Measurements from ENCODE around the gene MBLAC2. TPM values are rescaled to one million over a fixed set of nuclear protein-coding genes. Genes with fewer than 3 reads are reported as not detected.

Gene MBLAC2
- total RNA-seq, 1 donor from 2014 or later = 4.3 TPM

DNA sequence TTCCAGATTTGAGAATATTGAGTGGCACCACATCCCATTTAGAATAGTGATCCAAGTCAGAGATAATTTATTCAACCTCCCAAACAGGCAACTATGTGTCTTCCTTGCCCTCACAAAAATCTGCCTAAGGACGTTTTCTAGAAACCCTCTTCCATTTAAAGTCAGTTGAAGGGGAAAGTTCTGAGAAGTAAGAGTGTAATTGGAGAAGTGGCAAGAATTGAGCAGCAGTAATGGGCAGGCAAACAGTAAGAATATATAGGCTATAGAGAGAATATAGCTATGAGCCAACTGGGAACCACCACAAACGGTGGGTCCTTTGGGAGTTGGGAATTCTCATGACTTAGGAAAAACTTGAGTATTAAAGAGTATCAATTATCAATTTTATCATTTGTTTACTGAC is 33.9 kb downstream of the MBLAC2 start:
- peaks cover 2% of the 10 kb centered on the region for H3K27me3 Mint-ChIP-seq (ENCODE audit: low read depth, unreplicated experiment)
- no peak overlapping the region for H3K4me3 Mint-ChIP-seq (ENCODE audit: unreplicated experiment)
- Histone ChIP-seq H2AFZ (ENCODE audit: low read depth, low read length) (no peak overlapping the region), H4K20me1 (ENCODE audit: insufficient read depth, low read length) (no peaks in the 10 kb centered on the region), H3K4me3 (ENCODE audit: insufficient read depth, low read depth, low read length) (no peak overlapping the region), H3K4me1 (ENCODE audit: insufficient read depth, low read length) (no peaks in the 10 kb centered on the region), H3K27ac (ENCODE audit: low read depth, low read length) (no peak overlapping the region), H3K9ac (ENCODE audit: low read length) (no peak overlapping the region), H3K9me3 (ENCODE audit: insufficient read depth, low read depth, low read length) (no peaks in the 10 kb centered on the region), H3K36me3 (ENCODE audit: insufficient read depth, low read length) (no peaks in the 10 kb centered on the region), H3K4me2 (ENCODE audit: low read length) (no peak overlapping the region), H3K79me2 (ENCODE audit: insufficient read depth, low read length) (no peaks in the 10 kb centered on the region), H3K27me3 (ENCODE audit: insufficient read depth, low read length) (peaks cover 2% of the 10 kb centered on the region)
- H3K36me3 Mint-ChIP-seq (ENCODE audit: low read depth, unreplicated experiment) = no peaks in the 10 kb centered on the region
- H3K27ac Mint-ChIP-seq (ENCODE audit: unreplicated experiment) = no peak overlapping the region
- no peaks in the 10 kb centered on the region for H3K9me3 Mint-ChIP-seq (ENCODE audit: unreplicated experiment)
- no peak for TF ChIP-seq EZH2 (IDR thresholded peaks at IDR 0.05; ENCODE audit: insufficient read depth, low read length)
- TF ChIP-seq, protein P1, sequence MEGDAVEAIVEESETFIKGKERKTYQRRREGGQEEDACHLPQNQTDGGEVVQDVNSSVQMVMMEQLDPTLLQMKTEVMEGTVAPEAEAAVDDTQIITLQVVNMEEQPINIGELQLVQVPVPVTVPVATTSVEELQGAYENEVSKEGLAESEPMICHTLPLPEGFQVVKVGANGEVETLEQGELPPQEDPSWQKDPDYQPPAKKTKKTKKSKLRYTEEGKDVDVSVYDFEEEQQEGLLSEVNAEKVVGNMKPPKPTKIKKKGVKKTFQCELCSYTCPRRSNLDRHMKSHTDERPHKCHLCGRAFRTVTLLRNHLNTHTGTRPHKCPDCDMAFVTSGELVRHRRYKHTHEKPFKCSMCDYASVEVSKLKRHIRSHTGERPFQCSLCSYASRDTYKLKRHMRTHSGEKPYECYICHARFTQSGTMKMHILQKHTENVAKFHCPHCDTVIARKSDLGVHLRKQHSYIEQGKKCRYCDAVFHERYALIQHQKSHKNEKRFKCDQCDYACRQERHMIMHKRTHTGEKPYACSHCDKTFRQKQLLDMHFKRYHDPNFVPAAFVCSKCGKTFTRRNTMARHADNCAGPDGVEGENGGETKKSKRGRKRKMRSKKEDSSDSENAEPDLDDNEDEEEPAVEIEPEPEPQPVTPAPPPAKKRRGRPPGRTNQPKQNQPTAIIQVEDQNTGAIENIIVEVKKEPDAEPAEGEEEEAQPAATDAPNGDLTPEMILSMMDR (IDR thresholded peaks at IDR 0.05; ENCODE audit: insufficient read depth, low read depth, low read length) = no peak
- no peak for FAIRE-seq
- H3K4me1 Mint-ChIP-seq (ENCODE audit: low read depth, unreplicated experiment) = no peaks in the 10 kb centered on the region
- no peak for DNase-seq (ENCODE audit: low read depth)

DNA sequence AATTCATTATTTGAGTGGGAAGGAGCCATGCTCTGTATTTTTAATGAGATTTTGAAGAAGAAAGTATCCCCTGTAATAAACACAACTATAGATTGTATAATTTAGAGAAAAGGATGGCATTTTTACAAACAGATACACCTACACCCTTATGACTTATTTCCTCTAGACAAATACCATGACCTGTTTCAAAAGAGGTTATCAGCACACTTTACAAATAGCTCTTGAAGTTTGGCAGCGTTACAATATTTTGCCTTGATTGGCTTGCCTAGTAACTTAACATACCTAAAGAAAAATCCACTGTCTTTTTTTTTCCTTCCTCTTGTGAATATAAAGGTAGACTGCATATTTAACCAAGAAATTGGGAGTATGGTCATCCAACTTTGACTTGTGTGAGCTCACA is 36.5 kb downstream of the MBLAC2 start:
- Histone ChIP-seq H3K9ac (ENCODE audit: low read length) (no peak overlapping the region), H3K4me1 (ENCODE audit: insufficient read depth, low read length) (no peaks in the 10 kb centered on the region), H4K20me1 (ENCODE audit: insufficient read depth, low read length) (no peaks in the 10 kb centered on the region), H3K36me3 (ENCODE audit: insufficient read depth, low read length) (no peaks in the 10 kb centered on the region), H3K27me3 (ENCODE audit: insufficient read depth, low read length) (peaks cover 2% of the 10 kb centered on the region), H2AFZ (ENCODE audit: low read depth, low read length) (no peak overlapping the region), H3K27ac (ENCODE audit: low read depth, low read length) (no peak overlapping the region), H3K9me3 (ENCODE audit: insufficient read depth, low read depth, low read length) (no peaks in the 10 kb centered on the region), H3K79me2 (ENCODE audit: insufficient read depth, low read length) (no peaks in the 10 kb centered on the region), H3K4me2 (ENCODE audit: low read length) (no peak overlapping the region), H3K4me3 (ENCODE audit: insufficient read depth, low read depth, low read length) (no peak overlapping the region)
- Mint-ChIP-seq H3K4me1 (ENCODE audit: low read depth, unreplicated experiment) (no peaks in the 10 kb centered on the region), H3K27ac (ENCODE audit: unreplicated experiment) (no peak overlapping the region), H3K36me3 (ENCODE audit: low read depth, unreplicated experiment) (no peaks in the 10 kb centered on the region), H3K9me3 (ENCODE audit: unreplicated experiment) (no peaks in the 10 kb centered on the region), H3K4me3 (ENCODE audit: unreplicated experiment) (no peak overlapping the region), H3K27me3 (ENCODE audit: low read depth, unreplicated experiment) (peaks cover 2% of the 10 kb centered on the region)
- DNase-seq (ENCODE audit: low read depth) (peak; percentile 19), FAIRE-seq (no peak)
- TF ChIP-seq, protein P1 (IDR thresholded peaks at IDR 0.05; ENCODE audit: insufficient read depth, low read depth, low read length) = no peak
- no peak for TF ChIP-seq EZH2 (IDR thresholded peaks at IDR 0.05; ENCODE audit: insufficient read depth, low read length)

DNA sequence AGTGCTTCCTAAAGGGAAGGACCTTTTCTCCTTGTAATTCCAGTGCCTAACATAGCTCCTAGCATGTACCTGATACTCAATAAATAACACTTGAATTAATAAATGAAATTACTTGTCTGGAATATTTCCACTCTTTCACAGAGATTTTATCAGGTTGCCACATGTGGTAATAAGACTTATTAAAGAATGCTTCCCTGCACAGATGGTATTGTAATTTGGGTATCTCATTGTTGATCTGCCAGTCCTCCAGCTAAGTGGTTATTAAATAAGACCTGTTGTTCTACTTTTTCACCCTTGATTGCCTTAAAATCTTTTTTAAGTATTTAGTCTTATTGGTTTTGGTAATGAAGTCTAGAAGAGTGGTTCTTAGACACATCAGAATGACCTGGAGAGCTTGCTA is 36.9 kb downstream of the MBLAC2 start:
- Histone ChIP-seq H3K9me3 (ENCODE audit: insufficient read depth, low read depth, low read length) (no peaks in the 10 kb centered on the region), H3K4me2 (ENCODE audit: low read length) (no peak overlapping the region), H3K9ac (ENCODE audit: low read length) (no peak overlapping the region), H3K79me2 (ENCODE audit: insufficient read depth, low read length) (no peaks in the 10 kb centered on the region), H3K27ac (ENCODE audit: low read depth, low read length) (no peak overlapping the region), H3K27me3 (ENCODE audit: insufficient read depth, low read length) (peaks cover 2% of the 10 kb centered on the region), H3K4me1 (ENCODE audit: insufficient read depth, low read length) (no peaks in the 10 kb centered on the region), H4K20me1 (ENCODE audit: insufficient read depth, low read length) (no peaks in the 10 kb centered on the region), H3K36me3 (ENCODE audit: insufficient read depth, low read length) (no peaks in the 10 kb centered on the region), H3K4me3 (ENCODE audit: insufficient read depth, low read depth, low read length) (no peak overlapping the region), H2AFZ (ENCODE audit: low read depth, low read length) (no peak overlapping the region)
- Mint-ChIP-seq H3K4me1 (ENCODE audit: low read depth, unreplicated experiment) (no peaks in the 10 kb centered on the region), H3K4me3 (ENCODE audit: unreplicated experiment) (no peak overlapping the region), H3K9me3 (ENCODE audit: unreplicated experiment) (no peaks in the 10 kb centered on the region), H3K27me3 (ENCODE audit: low read depth, unreplicated experiment) (peaks cover 2% of the 10 kb centered on the region), H3K36me3 (ENCODE audit: low read depth, unreplicated experiment) (no peaks in the 10 kb centered on the region), H3K27ac (ENCODE audit: unreplicated experiment) (no peak overlapping the region)
- DNase-seq (ENCODE audit: low read depth) (no peak), FAIRE-seq (no peak)
- TF ChIP-seq, protein P1 (IDR thresholded peaks at IDR 0.05; ENCODE audit: insufficient read depth, low read depth, low read length) = no peak
- no peak for TF ChIP-seq EZH2 (IDR thresholded peaks at IDR 0.05; ENCODE audit: insufficient read depth, low read length)

All from astrocyte (in vitro differentiated cells and primary cell).